ENCODE data around the gene AHRR. TPM values are rescaled to one million over a fixed set of nuclear protein-coding genes. Genes with fewer than 3 reads are reported as not detected.

AHRR gene
- polyA plus RNA-seq, 3 donors, result 0.15 TPM; not detected in 1

DNA sequence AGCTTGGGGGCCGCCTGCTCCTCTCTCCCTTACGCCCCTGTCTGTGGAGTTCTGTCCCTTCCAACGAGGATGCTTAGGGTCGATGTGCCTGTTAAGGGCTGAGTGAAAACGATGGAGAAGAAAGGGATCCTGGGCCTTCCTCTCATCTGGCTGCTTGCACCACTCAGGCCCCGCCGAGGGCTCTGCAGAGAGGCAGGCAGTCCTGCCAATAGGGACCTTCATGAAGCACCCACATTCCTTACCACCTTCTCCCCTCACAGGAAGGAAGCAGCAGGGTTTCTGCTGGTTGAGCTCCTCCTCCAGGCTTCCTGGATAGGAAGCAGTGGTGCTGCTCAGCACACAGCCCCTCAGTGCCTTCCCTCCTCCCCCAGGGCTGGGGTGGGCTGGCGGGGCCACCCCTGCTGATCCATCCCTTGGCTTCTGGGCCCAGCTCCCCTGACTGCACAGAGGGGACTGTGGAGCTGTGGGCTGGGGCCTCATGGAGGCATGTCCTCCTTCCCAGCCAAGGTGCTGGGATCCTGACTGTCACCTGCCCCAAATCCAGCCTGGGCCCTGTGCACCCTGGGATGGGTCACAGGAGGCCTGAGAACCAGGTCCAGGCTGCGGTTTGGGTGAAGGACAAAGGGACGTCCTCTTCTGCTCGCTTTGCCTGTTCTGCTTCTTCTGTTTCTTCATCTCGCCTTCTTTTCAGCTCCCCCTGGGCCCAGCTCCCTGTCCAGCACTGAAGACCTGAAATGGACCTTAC, 50.5 kb downstream of the AHRR start:
- peak in 1 of 3 donors; percentile 21 for DNase-seq
- WGBS (ENCODE audit: insufficient coverage), result 74% methylated on average over 6 of the region's 12 CpGs
- Histone ChIP-seq H3K27me3 (ENCODE audit: control insufficient read depth in 2 of 2, insufficient read depth in 2 of 2, low read length in 2 of 2) (peaks cover 0 to 42% of the 10 kb centered on the region in 2 donors), H3K4me2 (replicated peaks; ENCODE audit: extremely low read depth, low read length, poor library complexity, severe bottlenecking) (no peak overlapping the region), H3K4me1 (ENCODE audit: control insufficient read depth in 1 of 2, insufficient read depth in 2 of 2, low read length in 2 of 2) (peaks cover 13 to 36% of the 10 kb centered on the region in 2 donors), H3K27ac (ENCODE audit: low read depth in 1 of 2, low read length in 2 of 2) (no peak overlapping the region), H3K4me3 (replicated peaks in 1 of 3; ENCODE audit: low read depth in 2 of 3, low read length in 3 of 3) (no peak overlapping the region), H4K20me1 (ENCODE audit: insufficient read depth, low read length) (no peaks in the 10 kb centered on the region), H2AFZ (ENCODE audit: insufficient read depth, low read depth, low read length, poor library complexity, severe bottlenecking) (no peak overlapping the region), H3K79me2 (ENCODE audit: insufficient read depth, low read length) (no peaks in the 10 kb centered on the region), H3K9me3 (replicated peaks in 1 of 2; ENCODE audit: control insufficient read depth in 1 of 2, insufficient read depth in 1 of 2, low read length in 2 of 2) (no peaks in the 10 kb centered on the region), H3K9ac (ENCODE audit: insufficient read depth, low read length, poor library complexity, severe bottlenecking) (no peak overlapping the region), H3K36me3 (replicated peaks in 1 of 2; ENCODE audit: control insufficient read depth in 1 of 2, insufficient read depth in 2 of 2, low read length in 2 of 2) (no peaks in the 10 kb centered on the region)
- Mint-ChIP-seq H3K9me3 (no peaks in the 10 kb centered on the region), H3K4me3 (peak overlapping the region in 1 of 2 donors; percentile 57), H3K4me1 (peaks cover 12% of the 10 kb centered on the region), H3K27me3 (ENCODE audit: low read depth in 3 of 3) (peaks cover 26 to 69% (median 36%) of the 10 kb centered on the region in 3 donors), H3K27ac (peak overlapping the region in 3 of 7 donors; percentile 8 to 54 (median 27)), H3K36me3 (no peaks in the 10 kb centered on the region)
- intact Hi-C loops (cut with micrococcal nuclease), result no loop called here
- TF ChIP-seq, protein P1, sequence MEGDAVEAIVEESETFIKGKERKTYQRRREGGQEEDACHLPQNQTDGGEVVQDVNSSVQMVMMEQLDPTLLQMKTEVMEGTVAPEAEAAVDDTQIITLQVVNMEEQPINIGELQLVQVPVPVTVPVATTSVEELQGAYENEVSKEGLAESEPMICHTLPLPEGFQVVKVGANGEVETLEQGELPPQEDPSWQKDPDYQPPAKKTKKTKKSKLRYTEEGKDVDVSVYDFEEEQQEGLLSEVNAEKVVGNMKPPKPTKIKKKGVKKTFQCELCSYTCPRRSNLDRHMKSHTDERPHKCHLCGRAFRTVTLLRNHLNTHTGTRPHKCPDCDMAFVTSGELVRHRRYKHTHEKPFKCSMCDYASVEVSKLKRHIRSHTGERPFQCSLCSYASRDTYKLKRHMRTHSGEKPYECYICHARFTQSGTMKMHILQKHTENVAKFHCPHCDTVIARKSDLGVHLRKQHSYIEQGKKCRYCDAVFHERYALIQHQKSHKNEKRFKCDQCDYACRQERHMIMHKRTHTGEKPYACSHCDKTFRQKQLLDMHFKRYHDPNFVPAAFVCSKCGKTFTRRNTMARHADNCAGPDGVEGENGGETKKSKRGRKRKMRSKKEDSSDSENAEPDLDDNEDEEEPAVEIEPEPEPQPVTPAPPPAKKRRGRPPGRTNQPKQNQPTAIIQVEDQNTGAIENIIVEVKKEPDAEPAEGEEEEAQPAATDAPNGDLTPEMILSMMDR (IDR thresholded peaks at IDR 0.05), result no peak

DNA sequence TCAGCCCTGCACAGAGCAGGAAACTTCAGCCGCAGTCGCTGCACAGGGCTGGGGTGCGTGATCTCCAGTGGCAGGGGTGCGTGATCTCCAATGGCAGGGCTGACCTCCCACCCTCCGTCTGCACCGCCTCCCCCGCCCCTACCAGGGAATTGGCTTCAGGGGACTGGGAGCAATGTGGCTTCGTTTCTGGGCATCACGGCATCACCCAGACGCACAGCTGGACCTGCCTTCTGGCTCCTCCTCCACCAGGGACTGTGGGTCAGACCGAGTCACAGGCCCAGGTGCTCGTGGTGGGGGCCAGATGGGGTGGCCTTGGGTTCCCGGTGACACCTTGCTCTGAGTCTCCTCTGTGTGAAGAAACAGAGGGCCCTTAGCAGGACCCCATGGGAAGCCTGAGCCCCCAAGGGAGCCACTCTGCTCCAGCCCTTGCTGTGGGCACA, 51.1 kb downstream of the AHRR start:
- no peak overlapping the region for H3K4me3 ChIP-seq (replicated peaks in 1 of 3; ENCODE audit: low read depth in 2 of 3, low read length in 3 of 3)
- 96% methylated on average over 13 of the region's 13 CpGs for WGBS (ENCODE audit: insufficient coverage)
- H3K27me3 Mint-ChIP-seq (ENCODE audit: low read depth in 3 of 3), result peaks cover 26 to 68% (median 36%) of the 10 kb centered on the region in 3 donors
- intact Hi-C loops (cut with micrococcal nuclease), result no loop called here
- H4K20me1 ChIP-seq (ENCODE audit: insufficient read depth, low read length), result no peaks in the 10 kb centered on the region
- H3K9ac ChIP-seq (ENCODE audit: insufficient read depth, low read length, poor library complexity, severe bottlenecking), result no peak overlapping the region
- TF ChIP-seq, protein P1 (IDR thresholded peaks at IDR 0.05), result no peak
- H3K27ac Mint-ChIP-seq, result peak overlapping the region in 1 of 7 donors; percentile 27
- no peaks in the 10 kb centered on the region for H3K9me3 ChIP-seq (replicated peaks in 1 of 2; ENCODE audit: control insufficient read depth in 1 of 2, insufficient read depth in 1 of 2, low read length in 2 of 2)
- peaks cover 13 to 36% of the 10 kb centered on the region in 2 donors for H3K4me1 ChIP-seq (ENCODE audit: control insufficient read depth in 1 of 2, insufficient read depth in 2 of 2, low read length in 2 of 2)
- no peaks in the 10 kb centered on the region for H3K9me3 Mint-ChIP-seq
- H2AFZ ChIP-seq (ENCODE audit: insufficient read depth, low read depth, low read length, poor library complexity, severe bottlenecking), result no peak overlapping the region
- H3K36me3 ChIP-seq (replicated peaks in 1 of 2; ENCODE audit: control insufficient read depth in 1 of 2, insufficient read depth in 2 of 2, low read length in 2 of 2), result no peaks in the 10 kb centered on the region
- peak overlapping the region in 1 of 2 donors; percentile 57 for H3K4me3 Mint-ChIP-seq
- no peaks in the 10 kb centered on the region for H3K36me3 Mint-ChIP-seq
- H3K79me2 ChIP-seq (ENCODE audit: insufficient read depth, low read length), result no peaks in the 10 kb centered on the region
- H3K27ac ChIP-seq (ENCODE audit: low read depth in 1 of 2, low read length in 2 of 2), result no peak overlapping the region
- peaks cover 0 to 42% of the 10 kb centered on the region in 2 donors for H3K27me3 ChIP-seq (ENCODE audit: control insufficient read depth in 2 of 2, insufficient read depth in 2 of 2, low read length in 2 of 2)
- H3K4me1 Mint-ChIP-seq, result peaks cover 12% of the 10 kb centered on the region
- peak in 1 of 3 donors; percentile 7 for DNase-seq
- H3K4me2 ChIP-seq (replicated peaks; ENCODE audit: extremely low read depth, low read length, poor library complexity, severe bottlenecking), result no peak overlapping the region
